Activated T-cell treated with anti-CD3 and anti-CD28 coated beads, Interleukin-2, amount 50 U/mL, for 4 hours (primary cell): ENCODE data around the gene CHI3L2. TPM values are rescaled to one million over a fixed set of nuclear protein-coding genes. Genes with fewer than 3 reads are reported as not detected.

Experiments
- ATAC-seq, 2 donors: fragments of 200-7000 bp; cut with Tn5 transposase; one replicate each; pipeline ENCODE4 v1.10.0; 2021
- DNase-seq: peaks from one replicate; pipeline ENCODE4 v3.0.0-alpha.2; 2020
- H3K27me3 Mint-ChIP-seq: one replicate; pipeline ENCODE4 v1.8.0; 2021; ENCODE audit warnings: low read depth, mixed read lengths
- H3K36me3 Mint-ChIP-seq: one replicate; pipeline ENCODE4 v1.8.0; 2022; ENCODE audit warnings: mixed read lengths; ENCODE audit not compliant: insufficient read depth
- H3K4me1 Mint-ChIP-seq: one replicate; pipeline ENCODE4 v1.8.0; 2021; ENCODE audit warnings: low read depth, mixed read lengths
- H3K4me3 Mint-ChIP-seq: one replicate; pipeline ENCODE4 v1.8.0; 2021; ENCODE audit warnings: mild to moderate bottlenecking, moderate library complexity, mixed read lengths
- H3K9me3 Mint-ChIP-seq: one replicate; pipeline ENCODE4 v1.8.0; 2021; ENCODE audit warnings: mixed read lengths
- total RNA-seq, 3 donors: library from RNA; stranded (reverse); gene quantifications; one replicate each; pipeline ENCODE4 v1.2.1, GENCODE V29; 2021

Gene CHI3L2
- total RNA-seq, 3 donors from 2014 or later, result 1.2 to 2.3 (median 1.8) TPM

- H3K9me3 Mint-ChIP-seq, result peaks cover 4% of the 10 kb centered on the region
- H3K36me3 Mint-ChIP-seq, result peaks cover 2% of the 10 kb centered on the region
- peak; percentile 79 to 80 for ATAC-seq
- H3K27me3 Mint-ChIP-seq, result peaks cover 30% of the 10 kb centered on the region
- peak overlapping the region; percentile 17 for H3K4me3 Mint-ChIP-seq
- peaks cover 39% of the 10 kb centered on the region for H3K4me1 Mint-ChIP-seq
- no peak for DNase-seq
These were observed 47.1 kb downstream of the CHI3L2 start for GRCh38 chr1:111274653-111275052.

GRCh38 chr1:111275079-111275478 lies 47.6 kb downstream of the CHI3L2 start:
- peaks cover 2% of the 10 kb centered on the region for H3K36me3 Mint-ChIP-seq
- peaks cover 4% of the 10 kb centered on the region for H3K9me3 Mint-ChIP-seq
- peak; percentile 68 to 74 for ATAC-seq
- peaks cover 39% of the 10 kb centered on the region for H3K4me1 Mint-ChIP-seq
- H3K4me3 Mint-ChIP-seq, result no peak overlapping the region
- H3K27me3 Mint-ChIP-seq, result peaks cover 29% of the 10 kb centered on the region
- no peak for DNase-seq

- DNase-seq (no peak), ATAC-seq (peak; percentile 34 to 39)
- Mint-ChIP-seq H3K9me3 (peaks cover 4% of the 10 kb centered on the region), H3K4me3 (no peak overlapping the region), H3K36me3 (no peaks in the 10 kb centered on the region), H3K27me3 (peaks cover 21% of the 10 kb centered on the region), H3K4me1 (peaks cover 39% of the 10 kb centered on the region)
These were observed 48.4 kb downstream of the CHI3L2 start for GRCh38 chr1:111275780-111276433.

GRCh38 chr1:111279144-111279543 lies 51.6 kb downstream of the CHI3L2 start:
- no peaks in the 10 kb centered on the region for H3K36me3 Mint-ChIP-seq
- no peak overlapping the region for H3K4me3 Mint-ChIP-seq
- H3K9me3 Mint-ChIP-seq, result peaks cover 4% of the 10 kb centered on the region
- ATAC-seq (no peak), DNase-seq (no peak)
- peaks cover 2% of the 10 kb centered on the region for H3K27me3 Mint-ChIP-seq
- peaks cover 31% of the 10 kb centered on the region for H3K4me1 Mint-ChIP-seq

- peaks cover 4% of the 10 kb centered on the region for H3K9me3 Mint-ChIP-seq
- no peaks in the 10 kb centered on the region for H3K36me3 Mint-ChIP-seq
- peaks cover 21% of the 10 kb centered on the region for H3K4me1 Mint-ChIP-seq
- no peak overlapping the region for H3K4me3 Mint-ChIP-seq
- no peak for DNase-seq
- no peak for ATAC-seq
- peaks cover 2% of the 10 kb centered on the region for H3K27me3 Mint-ChIP-seq
These were observed 52.8 kb downstream of the CHI3L2 start for GRCh38 chr1:111280267-111280666.

- Mint-ChIP-seq H3K4me3 (no peak overlapping the region), H3K9me3 (no peaks in the 10 kb centered on the region), H3K36me3 (no peaks in the 10 kb centered on the region), H3K4me1 (peaks cover 12% of the 10 kb centered on the region), H3K27me3 (peaks cover 2% of the 10 kb centered on the region)
- no peak for DNase-seq
- no peak for ATAC-seq
These were observed 53.9 kb downstream of the CHI3L2 start for GRCh38 chr1:111281411-111281810.

GRCh38 chr1:111283838-111284237 lies 56.3 kb downstream of the CHI3L2 start:
- Mint-ChIP-seq H3K4me3 (no peak overlapping the region), H3K4me1 (peaks cover 5% of the 10 kb centered on the region), H3K9me3 (no peaks in the 10 kb centered on the region), H3K36me3 (no peaks in the 10 kb centered on the region), H3K27me3 (no peaks in the 10 kb centered on the region)
- ATAC-seq, result no peak
- no peak for DNase-seq

GRCh38 chr1:111285879-111286278 lies 58.4 kb downstream of the CHI3L2 start:
- DNase-seq, result no peak
- Mint-ChIP-seq H3K36me3 (no peaks in the 10 kb centered on the region), H3K4me3 (no peak overlapping the region), H3K27me3 (no peaks in the 10 kb centered on the region), H3K4me1 (no peaks in the 10 kb centered on the region), H3K9me3 (no peaks in the 10 kb centered on the region)
- no peak for ATAC-seq

GRCh38 chr1:111286912-111287311 lies 59.4 kb downstream of the CHI3L2 start:
- DNase-seq, result no peak
- H3K4me1 Mint-ChIP-seq, result no peaks in the 10 kb centered on the region

GRCh38 chr1:111289371-111289770 lies 61.9 kb downstream of the CHI3L2 start:
- H3K36me3 Mint-ChIP-seq, result no peaks in the 10 kb centered on the region
- H3K4me1 Mint-ChIP-seq, result peaks cover 5% of the 10 kb centered on the region
- H3K27me3 Mint-ChIP-seq, result no peaks in the 10 kb centered on the region
- no peaks in the 10 kb centered on the region for H3K9me3 Mint-ChIP-seq
- H3K4me3 Mint-ChIP-seq, result no peak overlapping the region
- ATAC-seq (no peak), DNase-seq (no peak)

More at GRCh38 chr1:111286912-111287311, 59.4 kb downstream of the CHI3L2 start:
- no peaks in the 10 kb centered on the region for H3K9me3 Mint-ChIP-seq
- no peak overlapping the region for H3K4me3 Mint-ChIP-seq
- H3K36me3 Mint-ChIP-seq, result no peaks in the 10 kb centered on the region
- no peak for ATAC-seq
- H3K27me3 Mint-ChIP-seq, result no peaks in the 10 kb centered on the region

- DNase-seq (no peak), ATAC-seq (no peak)
- no peaks in the 10 kb centered on the region for H3K27me3 Mint-ChIP-seq
- H3K4me3 Mint-ChIP-seq, result no peak overlapping the region
- H3K9me3 Mint-ChIP-seq, result no peaks in the 10 kb centered on the region
- peaks cover 12% of the 10 kb centered on the region for H3K4me1 Mint-ChIP-seq
- H3K36me3 Mint-ChIP-seq, result no peaks in the 10 kb centered on the region
These were observed 62.6 kb downstream of the CHI3L2 start for GRCh38 chr1:111290104-111290503.

GRCh38 chr1:111290630-111291029 lies 63.1 kb downstream of the CHI3L2 start, which contains the start of gene CHIA:
CHIA (plus strand) TSS chr1:111290851; CDS start chr1:111310468, 19,617 bp downstream.
- Mint-ChIP-seq H3K9me3 (no peaks in the 10 kb centered on the region), H3K4me1 (peaks cover 16% of the 10 kb centered on the region), H3K4me3 (no peak within 1 kb of the TSS), H3K27me3 (no peaks in the 10 kb centered on the region), H3K36me3 (no peaks in the 10 kb centered on the region)
- ATAC-seq, result no peak
- DNase-seq, result no peak

Other genes with a start within 250 kb of the CHI3L2 start
- 10 to 100 TPM; 10.7 to 12.8 (median 12.6) TPM for gene DRAM2, start 87.6 kb upstream of the CHI3L2 start, total RNA-seq
- 10 to 100 TPM; 24.1 to 33.5 (median 31.5) TPM for gene CEPT1, start 87.5 kb upstream of the CHI3L2 start, total RNA-seq
- gene DENND2D, start 27.1 kb upstream of the CHI3L2 start, total RNA-seq, result 100 to 1,000 TPM; 127 to 158 (median 134) TPM
- not detected for gene CHIA, start 63.1 kb downstream of the CHI3L2 start, total RNA-seq
- 1 to 10 TPM in 2 of 3 donors, under 1 TPM in 1; 0.76 to 1.9 (median 1.2) TPM for gene OVGP1, start 200.0 kb downstream of the CHI3L2 start, total RNA-seq
- gene WDR77, start 221.5 kb downstream of the CHI3L2 start, total RNA-seq, result 10 to 100 TPM; 89.6 to 95.0 (median 93.7) TPM
- 100 to 1,000 TPM; 301 to 332 (median 319) TPM for gene ATP5PB, start 221.8 kb downstream of the CHI3L2 start, total RNA-seq
- gene C1orf162, start 246.3 kb downstream of the CHI3L2 start, total RNA-seq, result 1 to 10 TPM; 2.6 to 3.6 (median 2.6) TPM